IMR-90 (cell line): ENCODE results near the gene SIN3B.

Experiments used
- CHD1 ChIP-seq: IDR thresholded peaks from 2 replicates; pipeline ENCODE4 v1.6.1; 2012; ENCODE audit warnings: low read depth, low read length, improper control_type of control experiment
- MXI1 ChIP-seq: IDR thresholded peaks from 2 replicates; pipeline ENCODE4 v1.6.1; 2012; ENCODE audit warnings: low read depth, mild to moderate bottlenecking, low read length, moderate library complexity, borderline replicate concordance
- POLR2A ChIP-seq: IDR thresholded peaks from 2 replicates; pipeline ENCODE4 v1.6.1; 2012; ENCODE audit warnings: mild to moderate bottlenecking, low read depth, low read length
- TF ChIP-seq, protein P1 (sequence below): conservative IDR thresholded peaks from 2 replicates; pipeline ENCODE4 v1.5.1; 2012; ENCODE audit warnings: mild to moderate bottlenecking, low read depth, low read length, improper control_type of control experiment

DNA sequence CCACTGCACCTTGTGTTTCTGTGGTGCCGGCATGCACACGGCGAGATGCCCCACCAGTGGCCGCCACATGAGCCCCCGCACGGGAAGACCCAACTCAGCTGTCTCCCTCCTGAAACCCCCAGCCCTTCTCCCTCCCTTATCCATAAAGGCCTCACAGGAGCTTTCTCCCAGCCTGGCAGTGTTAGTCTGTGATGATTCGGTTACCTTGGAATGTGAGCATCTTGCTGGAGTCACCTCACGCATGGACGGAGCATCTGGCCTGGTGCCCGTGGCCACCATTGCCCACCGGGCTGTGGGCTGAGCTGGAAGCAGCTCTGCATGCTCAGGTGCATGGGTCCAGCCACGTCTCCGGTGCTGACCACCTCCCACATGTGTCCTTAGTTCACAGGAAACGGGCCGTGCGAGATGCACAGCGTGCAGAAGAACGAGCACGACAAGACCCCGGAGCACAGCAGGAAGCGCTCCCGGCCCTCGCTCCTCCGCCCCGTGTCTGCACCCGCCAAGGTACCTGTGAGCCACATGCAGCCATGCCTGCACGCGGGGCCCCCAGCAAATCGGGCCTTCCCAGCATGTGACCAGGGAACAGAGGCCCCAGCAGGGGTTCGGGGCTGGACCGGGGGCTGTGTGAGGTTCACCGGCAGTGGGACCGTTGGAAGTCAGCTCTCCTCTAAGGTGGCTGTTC lies 22.0 kb downstream of the SIN3B start:
- TF ChIP-seq, protein P1, sequence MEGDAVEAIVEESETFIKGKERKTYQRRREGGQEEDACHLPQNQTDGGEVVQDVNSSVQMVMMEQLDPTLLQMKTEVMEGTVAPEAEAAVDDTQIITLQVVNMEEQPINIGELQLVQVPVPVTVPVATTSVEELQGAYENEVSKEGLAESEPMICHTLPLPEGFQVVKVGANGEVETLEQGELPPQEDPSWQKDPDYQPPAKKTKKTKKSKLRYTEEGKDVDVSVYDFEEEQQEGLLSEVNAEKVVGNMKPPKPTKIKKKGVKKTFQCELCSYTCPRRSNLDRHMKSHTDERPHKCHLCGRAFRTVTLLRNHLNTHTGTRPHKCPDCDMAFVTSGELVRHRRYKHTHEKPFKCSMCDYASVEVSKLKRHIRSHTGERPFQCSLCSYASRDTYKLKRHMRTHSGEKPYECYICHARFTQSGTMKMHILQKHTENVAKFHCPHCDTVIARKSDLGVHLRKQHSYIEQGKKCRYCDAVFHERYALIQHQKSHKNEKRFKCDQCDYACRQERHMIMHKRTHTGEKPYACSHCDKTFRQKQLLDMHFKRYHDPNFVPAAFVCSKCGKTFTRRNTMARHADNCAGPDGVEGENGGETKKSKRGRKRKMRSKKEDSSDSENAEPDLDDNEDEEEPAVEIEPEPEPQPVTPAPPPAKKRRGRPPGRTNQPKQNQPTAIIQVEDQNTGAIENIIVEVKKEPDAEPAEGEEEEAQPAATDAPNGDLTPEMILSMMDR, result no peak
- TF ChIP-seq MXI1 (no peak), POLR2A (no peak), CHD1 (no peak)
